Fibroblast of skin of right quadriceps (primary cell): ENCODE data around the gene APMAP.
"Not testable (repeated sequence)": the region's sequence is repeated elsewhere in the genome, so short reads cannot be mapped to it uniquely, and the experiment has no call there.

Source experiments
- DNase-seq: peaks from one replicate; pipeline ENCODE4 v3.0.0-alpha.2; 2013

The APMAP gene

DNA sequence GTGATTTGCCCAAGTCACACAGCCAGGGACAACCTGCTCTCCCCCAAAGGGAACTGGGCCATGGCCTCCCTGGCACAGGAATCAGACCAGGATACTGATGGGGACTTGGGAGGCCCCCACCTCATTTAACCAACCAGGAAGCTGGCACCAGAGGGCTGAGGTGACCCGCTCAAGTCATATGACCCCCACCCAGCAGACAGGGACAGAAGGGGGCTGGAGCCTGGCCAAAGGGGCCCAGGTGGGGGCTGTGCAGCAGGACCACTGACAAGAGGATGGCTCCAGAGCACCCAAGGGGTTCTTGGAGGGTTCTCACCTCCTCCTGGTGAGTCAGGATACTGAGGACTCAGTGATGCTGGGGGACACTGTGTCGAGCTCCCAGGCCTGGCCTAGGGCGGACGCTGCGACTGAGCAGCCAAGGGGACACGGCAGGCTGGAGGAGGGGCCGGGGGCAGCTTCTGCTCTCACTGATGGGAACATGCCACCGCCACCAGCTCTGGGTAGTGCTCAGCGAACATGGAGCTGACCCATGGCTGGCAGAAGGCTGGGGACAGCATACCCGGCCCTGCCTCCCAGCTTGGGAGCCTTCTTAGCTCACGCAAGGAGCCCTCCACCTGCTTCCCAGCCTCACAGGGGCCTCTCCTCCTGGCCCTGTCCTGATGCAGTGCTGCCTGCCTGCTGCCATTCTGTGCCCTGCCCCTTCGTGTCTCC is 42.3 kb downstream of the APMAP start:
- DNase-seq = no peak

DNA sequence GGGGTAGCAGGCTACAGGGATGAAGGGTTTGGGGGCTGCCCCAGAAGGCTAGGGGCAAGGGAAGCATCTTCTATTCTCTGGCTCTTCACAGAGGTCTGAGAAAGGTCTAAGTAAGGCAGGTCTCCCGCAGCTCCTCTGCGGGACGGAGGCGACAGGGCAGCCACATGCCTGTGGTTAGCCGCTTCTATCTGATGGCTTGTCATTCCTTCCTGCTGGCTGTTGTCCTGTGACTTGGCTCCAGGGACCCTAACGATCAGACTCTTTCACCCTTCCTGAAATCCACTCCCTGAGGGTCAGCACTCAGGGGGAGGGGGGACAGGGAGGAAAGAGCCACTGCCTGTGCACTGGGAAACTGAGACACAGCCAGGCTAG is 42.8 kb downstream of the APMAP start:
- no peak for DNase-seq

DNA sequence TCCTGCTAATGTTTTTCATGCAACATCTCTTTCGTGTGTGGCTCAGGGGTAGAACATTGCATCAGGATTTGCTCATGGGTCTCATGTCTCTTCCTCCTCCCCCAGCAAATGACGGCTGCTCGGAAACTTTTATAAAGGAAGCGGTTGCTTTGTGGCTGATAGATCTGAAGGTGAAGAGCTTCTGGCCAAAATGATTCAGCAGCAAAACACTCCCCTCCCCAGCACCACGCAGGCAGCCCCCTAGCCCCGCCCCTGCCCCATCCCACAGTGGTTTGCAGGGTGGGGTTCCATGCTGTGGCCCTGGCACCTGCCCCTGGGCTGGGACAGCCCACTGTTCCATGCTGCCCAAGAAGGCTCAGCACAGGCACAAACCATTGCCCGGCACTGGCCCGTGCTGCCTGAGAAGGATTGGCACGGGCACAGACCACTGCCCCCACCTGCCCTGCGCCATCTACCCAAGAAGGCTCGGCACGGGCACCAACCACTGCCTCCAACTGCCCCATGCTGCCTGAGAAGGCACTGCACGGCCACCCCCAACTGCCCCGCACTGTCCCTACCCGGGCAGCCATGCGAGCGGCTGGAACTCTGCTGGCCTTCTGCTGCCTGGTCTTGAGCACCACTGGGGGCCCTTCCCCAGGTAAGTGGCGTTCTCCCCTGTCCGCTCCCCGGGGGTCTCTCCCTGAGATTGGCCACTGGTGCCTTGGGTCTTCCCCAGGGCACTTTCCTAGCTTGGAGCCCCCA is 43.4 kb downstream of the APMAP start, which contains the start of gene CST7:
Gene CST7 (plus strand): TSS at position 331 of the 741 bp plus-strand sequence. CDS start 237 bp downstream, at position 568.
- peak; percentile 6 for DNase-seq

DNA sequence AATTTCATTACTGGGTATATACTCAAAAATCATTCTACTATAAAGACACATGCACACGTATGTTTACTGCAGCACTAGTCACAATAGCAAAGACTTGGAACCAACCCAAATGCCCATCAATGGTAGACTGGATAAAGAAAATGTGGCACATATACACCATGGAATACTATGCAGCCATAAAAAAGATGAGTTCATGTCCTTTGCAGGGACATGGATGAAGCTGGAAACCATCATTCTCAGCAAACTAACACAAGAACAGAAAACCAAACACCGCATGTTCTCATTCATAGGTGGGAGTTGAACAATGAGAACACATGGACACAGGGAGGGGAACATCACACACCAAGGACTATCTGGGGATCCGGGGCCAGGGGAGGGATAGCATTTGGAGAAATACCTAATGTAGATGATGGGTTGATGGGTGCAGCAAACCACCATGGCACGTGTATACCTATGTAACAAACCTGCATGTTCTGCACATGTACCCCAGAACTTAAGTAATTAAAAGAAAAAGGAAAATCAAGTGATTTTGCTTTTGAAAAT is 44.1 kb downstream of the APMAP start:
- DNase-seq = not testable (repeated sequence)

DNA sequence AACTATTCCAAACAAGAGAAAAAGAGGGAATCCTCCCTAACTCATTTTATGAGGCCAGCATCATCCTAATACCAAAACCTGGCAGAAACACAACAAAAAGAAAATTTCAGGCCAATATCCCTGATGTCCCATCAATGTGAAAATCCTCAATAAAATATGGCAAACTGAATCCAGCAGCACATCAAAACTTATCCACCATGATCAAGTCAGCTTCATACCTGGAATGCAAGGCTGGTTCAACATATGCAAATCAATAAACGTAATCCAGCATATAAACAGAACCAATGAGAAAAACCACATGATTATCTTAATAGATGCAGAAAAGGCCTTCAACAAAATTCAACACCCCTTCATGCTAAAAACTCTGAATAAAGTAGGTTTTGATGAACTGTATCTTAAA is 46.2 kb downstream of the APMAP start:
- DNase-seq = not testable (repeated sequence)

DNA sequence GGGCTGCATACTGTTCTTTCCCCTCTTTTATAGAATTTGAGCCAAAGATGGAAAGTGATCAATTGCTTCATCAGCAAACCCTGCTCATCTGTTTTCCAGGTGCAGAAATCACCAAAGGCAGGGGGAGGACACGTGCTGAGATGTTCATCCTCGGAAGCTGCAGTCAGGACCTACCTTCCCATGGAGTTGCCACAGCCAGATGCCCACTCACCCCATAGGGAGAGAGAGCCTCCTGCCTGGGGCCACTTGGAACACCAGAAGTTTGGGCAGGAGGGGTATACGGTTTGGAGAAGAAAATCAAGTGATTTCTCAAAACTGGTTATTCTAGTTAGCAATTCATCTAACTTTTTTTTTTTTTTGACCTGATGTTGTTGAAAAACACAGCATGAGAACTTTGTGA is 48.8 kb downstream of the APMAP start:
- DNase-seq = no peak

DNA sequence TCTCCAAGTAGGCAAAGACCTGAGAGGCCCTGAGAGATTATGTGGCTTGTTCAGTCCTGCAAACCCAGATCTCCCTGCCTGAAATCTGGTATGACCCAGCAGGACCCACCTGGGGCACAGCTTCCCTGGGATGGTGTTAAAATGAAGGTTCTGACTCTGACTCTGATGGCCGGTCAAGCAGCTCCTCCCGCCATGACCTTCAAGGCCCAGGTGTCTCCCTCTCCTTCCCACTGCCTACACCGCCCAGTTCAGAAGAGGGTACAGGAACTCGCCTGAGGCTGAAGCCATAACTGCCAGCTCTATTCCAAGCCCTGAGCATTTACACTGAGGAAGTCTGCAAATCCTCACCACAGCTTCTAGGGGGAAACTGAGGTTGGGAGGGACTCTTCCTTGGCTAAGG is 49.4 kb downstream of the APMAP start:
- no peak for DNase-seq

DNA sequence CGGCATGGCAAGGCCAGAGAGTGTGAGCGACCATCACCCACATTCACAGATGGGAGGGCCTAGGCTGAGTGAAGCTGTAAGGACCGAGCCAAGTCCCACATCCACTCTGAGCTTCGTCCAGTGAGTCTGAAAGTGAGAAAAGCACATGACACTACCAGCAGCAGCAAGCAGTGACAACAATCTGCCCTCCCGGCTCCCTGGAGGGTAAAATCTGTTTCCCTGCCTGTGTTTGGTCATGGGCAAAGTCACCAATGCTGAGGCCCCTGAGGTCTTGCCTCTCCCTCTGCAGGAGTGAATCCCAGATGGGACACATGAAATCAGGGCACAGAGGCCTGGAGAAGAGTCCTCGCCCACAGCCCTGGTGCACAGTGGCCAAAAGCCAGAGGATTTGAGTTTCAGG is 49.9 kb downstream of the APMAP start:
- DNase-seq = no peak

DNA sequence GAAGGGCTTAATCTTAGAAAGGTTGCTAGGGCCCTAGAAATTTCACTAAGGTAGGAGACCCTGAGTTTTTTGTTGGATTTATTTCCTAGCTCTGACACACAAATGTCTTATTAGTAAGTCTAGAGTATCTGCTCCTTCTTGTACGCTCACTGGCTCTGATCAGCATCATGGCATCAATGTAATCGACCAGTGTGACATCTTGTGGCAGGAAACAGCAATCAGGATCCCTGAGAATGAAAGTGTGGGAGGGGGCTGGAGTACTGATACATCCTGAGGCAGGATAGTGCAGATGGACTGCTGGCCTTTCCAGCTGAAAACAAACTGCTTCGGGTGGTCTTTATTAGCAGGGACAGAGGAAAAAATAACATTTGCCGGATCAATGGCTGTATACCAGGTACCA is 53.5 kb downstream of the APMAP start:
- DNase-seq = no peak

DNA sequence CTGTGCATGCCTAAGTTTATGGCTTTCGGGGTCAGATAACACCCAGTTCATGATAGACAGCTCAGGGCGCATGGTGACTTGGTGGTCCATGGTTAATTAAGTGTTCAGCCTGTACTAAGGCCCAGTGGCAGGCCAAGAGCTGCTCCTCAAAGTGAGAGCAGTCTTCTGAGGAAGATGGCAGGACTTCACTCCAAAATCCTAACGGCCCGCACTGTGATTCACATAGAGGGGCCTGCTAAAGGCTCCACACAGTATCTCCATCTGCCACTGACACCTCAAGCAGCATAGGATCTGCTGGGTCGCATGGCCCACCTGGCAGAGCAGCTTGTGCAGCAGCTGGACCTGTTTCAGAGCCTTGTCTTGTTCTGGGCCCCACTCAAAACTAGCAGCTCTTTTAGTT is 54.1 kb downstream of the APMAP start:
- DNase-seq = no peak

DNA sequence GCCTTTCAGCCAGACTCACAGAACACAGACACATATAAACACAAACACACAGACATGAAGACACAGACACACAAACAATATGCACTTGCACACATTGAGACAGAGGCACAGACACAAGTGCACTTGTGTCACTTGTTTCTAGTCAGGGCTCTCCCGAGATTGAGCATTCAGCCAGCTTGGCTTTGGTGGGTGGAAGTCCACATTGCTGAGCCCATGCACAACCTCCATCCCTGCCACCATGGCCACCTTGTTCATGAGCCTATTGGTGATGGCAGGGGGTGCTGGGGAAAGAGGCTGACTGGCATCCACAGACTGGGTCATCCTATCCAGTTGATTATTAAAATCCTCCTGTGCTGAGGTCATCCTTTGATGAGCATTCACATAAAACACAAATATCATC is 55.0 kb downstream of the APMAP start:
- DNase-seq = no peak

DNA sequence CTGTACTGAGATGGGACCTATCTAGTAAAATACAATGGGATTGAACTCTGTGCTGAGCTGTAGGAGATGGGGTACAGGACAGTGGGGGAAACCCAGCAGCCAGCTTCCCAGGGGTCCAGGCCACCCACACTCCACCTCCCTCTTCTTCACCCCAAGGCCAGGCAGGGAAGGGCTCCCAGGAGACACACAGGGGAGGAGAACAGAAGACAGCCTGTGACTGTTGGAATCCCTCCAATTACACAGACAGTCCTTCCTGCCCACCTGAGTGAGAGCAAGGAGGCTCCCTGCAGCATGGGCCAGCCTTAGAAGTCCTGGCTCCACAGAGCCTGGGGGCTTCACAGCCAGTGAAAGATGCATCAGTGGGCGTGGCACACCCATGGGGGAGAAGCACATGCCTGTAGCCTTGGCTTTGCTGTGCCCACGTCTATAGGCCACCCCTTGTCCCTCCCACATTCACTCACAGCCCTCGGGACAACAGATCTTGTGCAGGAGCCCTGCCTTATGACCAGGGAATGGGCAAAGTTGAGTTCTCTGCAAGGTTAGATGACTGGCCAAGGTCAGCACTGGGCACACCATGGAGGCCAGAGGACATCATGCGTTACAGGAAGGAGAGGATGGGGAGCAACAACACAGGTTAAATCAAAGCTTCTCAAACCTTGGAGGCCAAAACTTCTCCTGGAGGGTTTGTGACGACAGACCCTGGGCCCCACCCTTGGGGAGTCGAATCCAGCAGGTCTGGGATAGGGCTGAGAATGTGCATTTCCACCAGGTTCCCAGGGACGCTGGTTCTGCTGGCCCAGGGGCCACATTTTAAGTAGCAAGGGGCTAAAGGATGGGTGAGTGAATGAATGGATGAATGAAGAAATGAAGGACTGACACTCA is 55.8 kb downstream of the APMAP start:
- DNase-seq = no peak

DNA sequence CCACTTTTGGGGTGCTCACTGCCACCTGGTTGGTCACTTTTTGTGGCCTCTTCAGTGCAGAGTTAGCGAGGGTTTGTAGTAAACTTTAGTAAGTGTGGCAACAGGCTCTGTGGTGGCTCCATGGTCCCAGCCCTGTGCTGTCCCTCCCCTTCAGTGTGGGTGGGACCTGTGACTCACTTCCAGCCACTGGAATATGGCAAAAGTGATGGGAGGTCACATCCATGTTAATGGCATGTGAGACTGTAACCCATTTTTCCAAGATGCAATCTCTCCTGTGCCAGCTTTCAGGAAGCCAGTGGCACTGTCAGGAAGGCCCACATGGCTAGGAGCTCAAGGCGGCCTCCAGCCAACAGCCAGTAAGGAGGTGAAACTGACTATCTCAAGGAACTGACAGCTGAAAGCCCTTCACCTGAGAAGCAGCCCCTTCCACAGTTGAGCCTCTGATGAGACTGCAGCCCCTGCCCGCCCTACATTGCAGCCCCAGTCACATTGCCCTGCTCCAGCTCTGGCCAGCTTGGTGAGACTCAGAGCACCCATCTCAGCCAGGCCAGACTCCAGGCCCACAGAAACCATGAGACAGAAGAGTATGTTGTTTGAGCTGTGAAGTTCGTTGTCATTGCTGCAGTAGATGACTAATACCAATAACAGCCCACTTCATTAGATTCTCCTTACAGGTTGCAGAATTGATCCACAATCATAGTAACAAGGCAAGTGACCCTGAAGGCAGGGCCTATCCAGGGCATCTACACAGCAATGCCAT is 56.6 kb downstream of the APMAP start:
- no peak for DNase-seq

DNA sequence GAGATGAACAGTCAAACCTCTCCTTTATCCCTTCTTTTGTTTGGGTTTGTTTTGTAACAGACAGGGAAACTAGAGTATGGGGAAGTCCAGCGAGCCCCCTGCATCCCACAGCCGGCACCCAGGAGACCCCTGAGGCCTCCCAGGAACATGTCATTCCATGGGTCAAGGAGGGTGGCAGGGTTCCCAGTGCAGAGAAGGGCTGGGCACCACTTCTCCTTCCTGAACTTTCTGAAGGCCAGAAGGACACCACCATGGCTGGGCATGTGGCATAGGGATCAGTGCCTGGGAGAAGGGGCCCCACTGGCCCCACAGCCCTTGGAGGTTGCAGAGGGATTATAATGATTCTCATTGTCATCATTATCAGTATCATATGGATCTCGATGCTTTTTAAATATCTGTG is 57.4 kb downstream of the APMAP start:
- no peak for DNase-seq

DNA sequence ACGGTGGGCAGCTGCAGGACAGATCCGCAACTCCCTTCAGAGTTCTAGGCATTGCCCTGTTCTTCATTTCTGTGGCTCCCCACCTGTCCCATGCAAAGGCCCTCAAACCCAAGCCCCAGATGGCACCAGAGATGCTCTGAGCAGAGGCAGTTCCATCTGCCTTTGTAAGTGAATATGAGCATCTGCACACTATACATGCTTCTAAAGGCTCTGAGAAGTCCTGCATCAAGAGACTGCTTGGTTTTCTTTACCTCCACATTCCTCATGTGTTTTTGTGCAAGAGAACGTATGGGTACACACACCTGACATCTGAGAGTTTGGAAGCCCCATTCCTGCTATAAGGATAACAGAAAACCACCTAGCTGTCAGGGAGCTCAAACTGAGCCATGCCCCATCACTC is 57.8 kb downstream of the APMAP start:
- no peak for DNase-seq

DNA sequence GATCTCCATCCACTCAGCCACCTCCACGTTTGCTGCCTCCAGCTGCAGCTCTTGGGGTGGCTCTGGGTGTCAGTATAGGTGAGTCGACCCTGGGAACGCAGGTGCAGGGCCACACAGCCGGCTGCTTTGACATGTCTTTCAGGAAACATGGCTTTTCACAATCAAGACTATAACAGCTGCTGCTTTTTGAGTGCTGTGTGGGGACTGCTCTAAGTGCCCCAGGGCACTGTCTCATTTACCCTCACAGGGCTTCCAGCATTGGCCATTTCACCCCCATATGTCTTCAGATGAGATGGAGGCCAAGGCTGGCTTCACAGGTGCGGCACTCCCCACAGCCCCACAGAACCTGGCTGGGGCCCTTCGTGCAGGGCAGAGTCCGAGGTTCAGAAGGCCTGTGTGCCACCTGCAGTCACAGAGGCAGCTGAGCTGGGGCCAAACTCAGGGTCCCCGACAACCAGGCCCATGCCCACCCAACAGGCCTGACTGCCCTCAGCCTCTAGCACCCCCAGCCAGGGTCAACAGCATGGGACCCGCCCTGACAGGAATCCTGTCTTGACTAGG is 58.4 kb downstream of the APMAP start:
- no peak for DNase-seq

DNA sequence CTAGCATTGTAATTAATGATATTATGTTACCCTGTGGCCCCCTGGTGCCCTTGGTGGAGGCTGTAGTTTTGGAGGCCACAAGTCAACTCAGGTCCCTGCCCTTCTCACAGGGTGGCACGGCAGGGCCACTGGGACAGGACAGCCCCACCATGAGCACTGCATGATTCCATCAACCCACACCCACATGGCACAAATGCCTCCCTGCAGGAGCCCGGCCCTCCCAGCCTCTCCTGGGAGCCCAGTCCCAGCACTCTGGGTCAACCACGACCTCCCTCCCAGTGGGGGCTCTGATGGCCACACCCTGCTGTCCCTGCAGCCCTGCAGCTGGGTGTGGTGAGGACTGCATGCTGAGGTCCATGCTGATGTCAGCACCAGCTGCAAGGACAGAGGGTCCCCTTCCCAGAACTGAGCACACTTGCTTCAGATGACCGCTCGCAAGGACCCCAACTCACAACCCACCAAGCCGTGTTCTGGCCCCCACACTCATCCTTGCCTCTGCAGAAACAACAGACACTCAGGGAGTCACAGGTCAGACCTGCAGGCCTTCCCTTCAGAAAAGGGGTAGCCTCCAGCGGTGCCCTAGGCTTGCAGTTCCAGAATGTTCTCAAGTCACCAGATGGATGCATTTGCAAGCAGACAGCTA is 59.2 kb downstream of the APMAP start:
- DNase-seq = no peak

DNA sequence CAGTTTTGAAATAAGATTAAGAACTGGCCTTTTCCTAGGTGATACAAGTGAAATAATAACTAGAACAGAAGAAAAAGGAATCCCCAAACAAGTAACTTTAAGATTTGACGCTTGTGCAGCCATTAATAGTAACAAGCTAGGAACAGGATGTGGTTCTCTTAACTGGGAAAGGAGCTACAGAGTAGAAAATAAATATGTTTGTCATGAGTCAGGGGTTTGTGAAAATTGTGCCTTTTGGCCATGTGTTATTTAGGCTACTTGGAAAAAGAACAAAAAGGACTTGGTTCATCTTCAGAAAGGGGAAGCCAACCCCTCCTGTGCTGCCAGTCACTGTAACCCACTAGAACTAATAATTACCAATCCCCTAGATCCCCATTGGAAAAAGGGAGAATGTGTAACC is 60.7 kb downstream of the APMAP start:
- DNase-seq = peak; percentile 7

DNA sequence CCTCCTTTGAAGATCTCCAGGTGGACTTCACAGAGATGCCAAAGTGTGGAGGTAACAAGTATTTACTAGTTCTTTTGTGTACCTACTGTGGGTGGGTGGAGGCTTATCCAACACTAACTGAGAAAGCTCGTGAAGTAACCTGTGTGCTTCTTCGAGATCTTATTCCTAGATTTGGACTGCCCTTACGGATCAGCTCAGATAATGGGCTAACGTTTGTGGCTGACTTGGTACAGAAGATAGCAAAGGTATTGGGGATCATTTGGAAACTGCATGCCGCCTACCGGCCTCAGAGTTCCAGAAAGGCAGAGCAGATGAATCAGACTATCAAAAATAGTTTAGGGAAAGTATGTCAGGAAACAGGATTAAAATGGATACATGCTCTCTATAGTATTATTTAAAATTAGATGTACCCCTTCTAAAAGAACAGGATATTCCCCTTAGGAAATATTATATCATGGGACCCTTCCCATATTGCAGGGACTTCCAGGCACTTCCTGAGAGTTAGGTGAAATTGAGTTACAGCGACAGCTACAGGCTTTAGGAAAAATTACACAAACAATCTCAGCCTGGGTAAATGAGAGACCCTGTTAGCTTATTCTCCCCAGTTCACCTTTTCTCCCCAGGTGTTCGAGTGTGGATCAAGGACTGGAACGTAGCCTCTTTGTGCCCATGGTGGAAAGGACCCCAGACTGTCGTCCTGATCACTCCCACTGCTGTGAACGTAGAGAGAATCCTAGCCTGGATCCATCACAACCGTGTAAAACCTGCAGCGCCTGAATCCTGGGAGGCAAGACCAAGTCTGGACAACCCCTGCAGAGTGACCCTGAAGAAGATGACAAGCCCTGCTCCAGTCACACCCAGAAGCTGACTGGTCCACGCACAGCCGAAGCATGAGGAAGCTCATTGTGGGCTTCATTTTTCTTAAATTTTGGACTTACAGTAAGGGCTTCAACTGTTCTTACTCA is 61.5 kb downstream of the APMAP start:
- DNase-seq = not testable (repeated sequence)
